Natural killer cell (primary cell): ENCODE measurements around the gene ZNF629. TPM values are rescaled to one million over a fixed set of nuclear protein-coding genes. Genes with fewer than 3 reads are reported as not detected.
"Not testable (repeated sequence)": the region's sequence is repeated elsewhere in the genome, so short reads cannot be mapped to it uniquely, and the experiment has no call there.

Source experiments
- ATAC-seq, 3 donors: fragments of 150-1000 bp in 2 of 3; fragments of 200-7000 bp in 1 of 3; cut with Tn5 transposase; 1 replicate in 1 of 3; 2 replicates in 2 of 3; pipeline ENCODE4 v1.10.0; 2021; ENCODE audit warnings: mild to moderate bottlenecking in 2 of 3, moderate library complexity in 2 of 3
- DNase-seq, 2 donors: peaks; one replicate each; pipeline versions ENCODE4 v3.0.0 to v3.0.0-alpha.2; 2013 to 2021; ENCODE audit warnings: mixed read lengths in 1 of 2
- H3K27ac ChIP-seq: one replicate; pipeline ENCODE4 v1.5.1; 2013; ENCODE audit warnings: mild to moderate bottlenecking, low read length
- H3K27me3 ChIP-seq: one replicate; pipeline ENCODE4 v1.6.1; 2013; ENCODE audit warnings: low read length; ENCODE audit not compliant: control insufficient read depth, insufficient read depth
- H3K36me3 ChIP-seq: one replicate; pipeline ENCODE4 v1.6.1; 2013; ENCODE audit warnings: low read length; ENCODE audit not compliant: control insufficient read depth, insufficient read depth
- H3K4me1 ChIP-seq: one replicate; pipeline ENCODE4 v1.6.1; 2013; ENCODE audit warnings: low read length; ENCODE audit not compliant: control insufficient read depth, insufficient read depth
- H3K4me3 ChIP-seq: one replicate; pipeline ENCODE4 v1.5.1; 2013; ENCODE audit warnings: low read length
- H3K9me3 ChIP-seq: one replicate; pipeline ENCODE4 v1.6.1; 2013; ENCODE audit warnings: low read length; ENCODE audit not compliant: control insufficient read depth, insufficient read depth
- H3K27ac Mint-ChIP-seq, 2 donors: one replicate each; pipeline ENCODE4 v1.8.0; 2022; ENCODE audit warnings: mild to moderate bottlenecking in 2 of 2, mixed read lengths in 2 of 2, moderate library complexity in 1 of 2
- H3K27me3 Mint-ChIP-seq, 2 donors: one replicate each; pipeline ENCODE4 v1.8.0; 2022; ENCODE audit warnings: low read depth in 2 of 2, mixed read lengths in 2 of 2
- H3K36me3 Mint-ChIP-seq: one replicate; pipeline ENCODE4 v1.8.0; 2022; ENCODE audit warnings: mixed read lengths
- H3K4me1 Mint-ChIP-seq, 2 donors: one replicate each; pipeline ENCODE4 v1.8.0; 2022; ENCODE audit warnings: mixed read lengths in 2 of 2
- H3K4me3 Mint-ChIP-seq: one replicate; pipeline ENCODE4 v1.8.0; 2022; ENCODE audit warnings: mild to moderate bottlenecking, moderate library complexity, mixed read lengths
- H3K9me3 Mint-ChIP-seq, 2 donors: one replicate each; pipeline ENCODE4 v1.8.0; 2022; ENCODE audit warnings: mixed read lengths in 2 of 2
- CTCF ChIP-seq: fragments of 200-600 bp; IDR thresholded peaks from one replicate; pipeline ENCODE4 v1.8.0; 2022; ENCODE audit warnings: antibody characterized with exemption
- WGBS: methylation state at CpG from one replicate; pipeline ENCODE4 v1.1.7; 2013; ENCODE audit warnings: missing lambda C conversion rate; ENCODE audit not compliant: insufficient coverage; 5-methylcytosine and 5-hydroxymethylcytosine counted together
- intact Hi-C: fragments of 100-400 bp; cut with micrococcal nuclease; formaldehyde crosslinking; loops from one replicate; pipeline ENCODE4 v1.14.2; 2022
- total RNA-seq, 4 donors: library from RNA; stranded (reverse); fragments of 120-200 nt in 1 of 4; gene quantifications; one replicate each; pipeline versions ENCODE4 v1.2.3 to v1.2.4, GENCODE V29; 2013 to 2022

Gene ZNF629
- total RNA-seq, 3 donors from 2014 or later (not counting 1 experiment from before 2014, with no cell fraction given), result 0.96 to 1.9 (median 1.8) TPM

- no peak overlapping the region for H3K27ac Mint-ChIP-seq
- Histone ChIP-seq H3K36me3 (no peaks in the 10 kb centered on the region), H3K4me1 (no peaks in the 10 kb centered on the region), H3K27me3 (no peaks in the 10 kb centered on the region), H3K27ac (no peak overlapping the region), H3K9me3 (no peaks in the 10 kb centered on the region), H3K4me3 (no peak overlapping the region)
- intact Hi-C loops, result no loop called here
- ATAC-seq (no peak), DNase-seq (no peak)
- no peak overlapping the region for H3K4me3 Mint-ChIP-seq
- TF ChIP-seq CTCF, result no peak
- H3K27me3 Mint-ChIP-seq, result peaks cover 0 to 3% of the 10 kb centered on the region in 2 donors
- H3K9me3 Mint-ChIP-seq, result no peaks in the 10 kb centered on the region
- H3K4me1 Mint-ChIP-seq, result peaks cover 0 to 3% of the 10 kb centered on the region in 2 donors
- no peaks in the 10 kb centered on the region for H3K36me3 Mint-ChIP-seq
- 90% methylated on average over 15 of the region's 15 CpGs for WGBS
Observed at GRCh38 chr16:30829130-30830071, 42.4 kb upstream of the ZNF629 start.

GRCh38 chr16:30821891-30822290 lies 34.9 kb upstream of the ZNF629 start:
- TF ChIP-seq CTCF, result no peak
- 91% methylated on average over 17 of the region's 17 CpGs for WGBS

GRCh38 chr16:30821441-30821840 lies 34.4 kb upstream of the ZNF629 start:
- H3K4me1 ChIP-seq, H3K27me3 ChIP-seq, H3K9me3 Mint-ChIP-seq, H3K27ac ChIP-seq, intact Hi-C loops, H3K9me3 ChIP-seq, H3K36me3 Mint-ChIP-seq, DNase-seq, H3K27ac Mint-ChIP-seq, ATAC-seq, H3K4me3 Mint-ChIP-seq, H3K27me3 Mint-ChIP-seq, H3K4me1 Mint-ChIP-seq, H3K4me3 ChIP-seq, H3K36me3 ChIP-seq: not testable (repeated sequence)
- WGBS, result 83% methylated on average over 9 of the region's 9 CpGs

More at GRCh38 chr16:30821891-30822290, 34.9 kb upstream of the ZNF629 start:
- ATAC-seq (no peak), DNase-seq (no peak)
- Histone ChIP-seq H3K4me3 (no peak overlapping the region), H3K27me3 (no peaks in the 10 kb centered on the region), H3K27ac (no peak overlapping the region), H3K4me1 (no peaks in the 10 kb centered on the region), H3K9me3 (no peaks in the 10 kb centered on the region), H3K36me3 (no peaks in the 10 kb centered on the region)
- intact Hi-C loops, result no loop called here
- no peaks in the 10 kb centered on the region for H3K9me3 Mint-ChIP-seq
- H3K27ac Mint-ChIP-seq, result no peak overlapping the region
- H3K27me3 Mint-ChIP-seq, result peaks cover 0 to 6% of the 10 kb centered on the region in 2 donors
- H3K36me3 Mint-ChIP-seq, result no peaks in the 10 kb centered on the region
- H3K4me1 Mint-ChIP-seq, result peaks cover 0 to 3% of the 10 kb centered on the region in 2 donors
- no peak overlapping the region for H3K4me3 Mint-ChIP-seq

- ATAC-seq, result no peak
- DNase-seq, result no peak
- WGBS, result 90% methylated on average over 34 of the region's 34 CpGs
- H3K4me3 Mint-ChIP-seq, result no peak overlapping the region
- H3K4me1 ChIP-seq, result no peaks in the 10 kb centered on the region
- H3K27ac Mint-ChIP-seq, result no peak overlapping the region
- H3K4me1 Mint-ChIP-seq, result peaks cover 0 to 2% of the 10 kb centered on the region in 2 donors
- no peaks in the 10 kb centered on the region for H3K36me3 Mint-ChIP-seq
- H3K36me3 ChIP-seq, result no peaks in the 10 kb centered on the region
- H3K4me3 ChIP-seq, result no peak overlapping the region
- intact Hi-C loops, result no loop called here
- no peak overlapping the region for H3K27ac ChIP-seq
- H3K27me3 Mint-ChIP-seq, result peaks cover 0 to 5% of the 10 kb centered on the region in 2 donors
- TF ChIP-seq CTCF, result no peak
- no peaks in the 10 kb centered on the region for H3K9me3 ChIP-seq
- no peaks in the 10 kb centered on the region for H3K27me3 ChIP-seq
- no peaks in the 10 kb centered on the region for H3K9me3 Mint-ChIP-seq
Observed at GRCh38 chr16:30820952-30821421, 34.0 kb upstream of the ZNF629 start.
